Smooth muscle cell of the pulmonary artery (primary cell): ENCODE results near the gene NGFR. TPM values are rescaled to one million over a fixed set of nuclear protein-coding genes. Genes with fewer than 3 reads are reported as not detected.

Experiments
- total RNA-seq: library from RNA; depleted of rRNA; stranded (reverse); fragments of >200 nt; gene quantifications from 2 replicates; pipeline ENCODE4 v1.2.3, GENCODE V29; 2014

Gene NGFR
- total RNA-seq: 0.33 and 0.56 TPM in 2 replicates

GRCh38 chr17:49494986-49495841, at the start of gene NGFR:
Gene NGFR, plus strand, starts transcription at chr17:49495293. Its CDS starts 125 bp downstream, at chr17:49495418.

Other genes starting within 250 kb of the NGFR start
- 12.6 and 16.0 TPM in 2 replicates for gene ZNF652, start 133.0 kb upstream of the NGFR start, total RNA-seq
- 77.7 and 111 TPM in 2 replicates for gene PHB1, start 80.4 kb upstream of the NGFR start, total RNA-seq
- gene NXPH3, start 80.6 kb downstream of the NGFR start, total RNA-seq: 2.4 and 2.9 TPM in 2 replicates
- gene SPOP, start 182.8 kb downstream of the NGFR start, total RNA-seq: 81.6 and 114 TPM in 2 replicates
- 42.6 and 45.7 TPM in 2 replicates for gene SLC35B1, start 212.7 kb downstream of the NGFR start, total RNA-seq